HG03520 (cell line): ENCODE results near the gene MAP6.
"Not testable (repeated sequence)": the region's sequence is repeated elsewhere in the genome, so short reads cannot be mapped to it uniquely, and the experiment has no call there.

Experiments
- ATAC-seq: cut with Tn5 transposase; IDR thresholded peaks from one replicate; pipeline ENCODE4 v1.9.1; 2021; ENCODE audit warnings: mild to moderate bottlenecking, moderate library complexity; ENCODE audit not compliant: unreplicated experiment

MAP6 gene

DNA sequence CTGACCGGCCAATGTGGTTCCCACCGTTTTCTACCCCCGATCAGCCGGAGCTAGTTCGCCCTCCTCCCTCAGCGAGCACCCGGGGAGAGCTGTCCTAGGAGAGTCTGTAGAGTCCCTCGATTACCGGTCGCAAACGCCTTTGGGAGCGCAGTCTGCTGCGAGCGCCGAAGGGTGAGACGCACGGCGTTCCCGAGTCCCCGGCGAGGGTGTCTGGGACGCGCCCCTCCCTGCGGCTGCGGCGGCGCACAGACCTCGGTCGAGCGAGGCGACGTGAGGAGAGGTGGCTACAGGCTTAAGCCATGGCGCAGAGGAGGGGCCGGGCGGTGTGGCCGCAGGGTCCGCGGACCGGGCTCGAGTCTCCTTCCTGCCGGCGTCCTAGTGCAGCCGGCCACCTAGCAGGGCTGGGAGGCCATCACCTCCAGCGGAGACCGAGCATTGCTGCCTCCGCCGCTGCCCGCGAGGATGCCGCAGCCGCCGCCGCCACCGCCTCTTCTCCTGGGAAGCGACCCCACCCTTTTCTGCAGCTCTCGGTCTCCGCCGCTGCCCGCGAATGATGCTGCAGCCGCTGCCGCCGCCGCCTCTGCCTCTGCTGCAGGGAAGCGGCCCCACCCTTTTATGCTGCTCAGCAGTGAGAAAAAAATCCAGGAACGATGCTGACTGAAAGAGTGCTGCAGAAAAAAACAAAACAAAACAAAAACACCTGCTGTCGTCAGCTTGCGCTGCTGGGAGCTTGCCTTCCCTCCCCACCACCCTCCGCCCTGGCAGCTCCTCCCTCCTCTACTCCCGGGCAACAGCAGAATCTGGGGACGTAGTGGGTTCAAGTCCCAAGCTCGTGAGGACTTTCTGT, at the start of gene MAP6:
MAP6 (minus strand) TSS at position 588 of the 847 bp plus-strand sequence. CDS start 669 bp downstream, outside the sequence.
- ATAC-seq, result no peak

DNA sequence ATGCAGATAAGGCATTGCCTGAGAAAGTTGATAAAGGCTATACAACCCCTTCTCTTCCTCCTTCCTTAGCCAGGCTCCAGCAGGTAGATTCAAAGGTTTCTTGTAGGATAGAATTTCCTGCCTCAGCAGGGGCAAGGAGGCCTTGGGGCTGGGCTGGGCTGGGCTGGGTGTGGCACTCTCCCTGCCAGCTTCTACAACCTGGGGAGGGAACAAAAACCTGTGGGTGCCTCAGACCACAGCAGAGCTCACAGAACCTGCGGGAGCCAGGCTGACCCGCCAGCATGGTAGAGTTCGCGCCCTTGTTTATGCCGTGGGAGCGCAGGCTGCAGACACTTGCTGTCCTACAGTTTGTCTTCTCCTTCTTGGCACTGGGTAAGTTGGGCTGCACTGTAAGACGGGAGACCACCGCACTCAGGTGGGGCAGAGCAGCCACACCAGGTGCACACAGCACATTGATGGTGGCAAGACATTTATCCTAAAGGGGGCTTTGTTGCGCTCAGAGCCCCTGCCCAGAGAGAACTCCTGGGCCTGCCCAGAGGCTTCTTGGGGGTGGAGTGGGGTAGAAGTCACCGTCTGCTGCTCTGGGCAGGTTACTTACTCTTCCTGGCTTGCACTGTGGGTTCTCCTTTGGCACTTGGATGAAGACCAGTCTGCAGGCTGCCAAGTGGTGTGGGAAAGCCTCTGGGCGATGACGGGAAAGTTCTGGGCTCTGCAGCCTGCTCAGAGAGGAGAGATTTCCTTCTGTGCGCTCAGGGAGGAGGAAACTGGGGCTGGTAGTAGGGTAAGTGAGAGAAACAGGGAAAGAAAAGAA, 49.0 kb upstream of the MAP6 start, which contains the start of gene MOGAT2:
MOGAT2 (plus strand) TSS at position 231 of the 811 bp plus-strand sequence; CDS start at position 282, 51 bp downstream.
- ATAC-seq, result no peak

DNA sequence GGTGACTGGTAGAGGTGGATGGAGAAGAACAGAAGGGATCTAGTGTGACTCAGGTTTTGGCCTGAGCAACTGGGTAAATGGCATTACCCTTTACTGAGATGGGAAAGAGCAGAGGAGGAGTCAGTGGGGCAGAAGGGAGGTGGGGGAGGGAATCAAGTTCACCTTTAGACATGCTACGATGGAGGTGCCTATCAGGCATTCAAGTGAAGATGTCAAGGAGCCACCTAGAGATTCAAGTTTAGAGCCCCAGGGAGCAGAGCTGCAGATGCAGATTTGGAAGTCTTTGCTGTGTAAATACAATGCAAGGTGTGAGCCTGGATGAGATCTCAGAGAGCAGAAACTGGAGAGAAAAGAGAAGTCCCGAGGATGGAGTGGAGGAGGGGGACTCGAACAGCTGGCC, 47.8 kb upstream of the MAP6 start:
- ATAC-seq, result no peak

DNA sequence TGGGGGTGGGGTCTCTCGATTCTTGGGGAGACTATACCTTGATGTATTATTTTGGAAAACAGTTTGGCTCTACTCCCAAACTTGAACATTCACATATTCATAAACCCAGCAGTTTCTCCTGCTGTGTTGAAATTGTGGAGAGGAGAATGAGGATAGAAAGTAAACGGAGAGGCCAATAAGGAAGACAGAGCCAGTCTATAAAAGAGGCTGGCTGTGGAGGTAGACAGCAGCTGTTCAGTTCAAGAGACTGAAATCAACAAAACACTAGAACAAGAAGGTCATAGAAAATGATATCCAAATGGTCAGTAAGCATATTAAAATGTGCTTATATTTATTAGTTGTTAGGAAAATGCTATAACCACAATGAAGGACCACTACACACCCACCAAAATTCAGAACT, 46.9 kb upstream of the MAP6 start:
- ATAC-seq, result no peak

DNA sequence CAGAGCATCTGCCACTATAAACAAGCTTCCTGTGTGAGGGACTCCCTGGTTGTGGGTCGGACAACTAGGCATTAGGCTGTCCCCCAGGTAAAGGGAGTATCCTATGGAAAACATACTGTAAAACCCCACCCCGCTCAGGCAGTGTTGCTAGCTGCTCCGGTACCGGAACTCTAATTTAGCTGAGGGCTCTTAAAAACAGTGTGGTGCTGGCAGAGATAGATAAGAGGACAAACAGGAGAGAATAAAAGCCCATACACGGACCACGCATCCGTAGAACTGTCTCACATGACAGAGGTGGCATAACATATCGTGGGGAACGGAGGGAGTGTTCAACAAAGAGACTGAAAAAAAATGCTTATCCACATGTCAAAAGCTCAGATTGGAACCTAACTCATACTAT, 45.4 kb upstream of the MAP6 start:
- ATAC-seq, result no peak

DNA sequence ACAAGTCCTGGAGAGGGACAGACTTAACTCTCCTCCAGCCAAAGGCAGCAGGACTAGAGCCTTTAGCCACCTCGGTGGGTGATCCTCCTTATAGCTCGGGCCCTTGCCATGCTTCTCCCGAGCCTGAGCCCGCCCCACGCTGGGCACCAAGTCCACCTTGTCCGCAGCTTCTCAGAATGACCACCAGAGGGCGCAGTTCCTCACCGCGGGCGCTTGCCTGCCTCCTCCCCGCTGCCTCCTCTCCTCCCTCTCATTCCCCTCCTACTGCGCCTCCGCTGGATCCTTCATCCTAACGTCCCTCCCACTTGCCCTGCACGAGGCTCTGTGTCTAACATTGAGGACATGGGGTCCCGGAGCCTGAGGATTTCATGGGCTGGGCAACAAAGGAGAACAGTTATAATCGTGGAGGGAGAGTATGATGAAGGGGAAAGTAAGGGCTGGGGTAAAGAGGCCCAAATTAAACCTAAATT, 37.5 kb upstream of the MAP6 start:
- ATAC-seq, result no peak

DNA sequence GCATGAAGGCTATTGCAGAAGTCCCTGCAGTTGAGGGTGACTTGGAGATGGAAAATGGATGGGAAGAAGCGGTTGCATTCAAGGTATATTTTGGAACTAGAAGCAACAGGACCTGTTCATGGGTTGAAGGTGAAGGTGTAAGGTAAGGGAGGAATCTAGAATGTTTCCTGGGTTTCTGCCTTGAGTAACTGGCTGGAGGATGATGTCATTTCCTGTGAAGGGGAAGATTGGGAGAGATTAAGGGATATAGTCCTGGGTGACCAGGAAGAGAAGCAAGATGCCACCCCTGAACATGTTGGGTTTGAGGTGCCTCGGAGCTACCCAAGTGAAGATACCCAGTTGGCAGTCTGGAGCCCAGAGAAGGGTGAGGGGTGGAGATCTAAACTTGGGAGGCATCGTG, 36.7 kb upstream of the MAP6 start:
- ATAC-seq, result no peak

DNA sequence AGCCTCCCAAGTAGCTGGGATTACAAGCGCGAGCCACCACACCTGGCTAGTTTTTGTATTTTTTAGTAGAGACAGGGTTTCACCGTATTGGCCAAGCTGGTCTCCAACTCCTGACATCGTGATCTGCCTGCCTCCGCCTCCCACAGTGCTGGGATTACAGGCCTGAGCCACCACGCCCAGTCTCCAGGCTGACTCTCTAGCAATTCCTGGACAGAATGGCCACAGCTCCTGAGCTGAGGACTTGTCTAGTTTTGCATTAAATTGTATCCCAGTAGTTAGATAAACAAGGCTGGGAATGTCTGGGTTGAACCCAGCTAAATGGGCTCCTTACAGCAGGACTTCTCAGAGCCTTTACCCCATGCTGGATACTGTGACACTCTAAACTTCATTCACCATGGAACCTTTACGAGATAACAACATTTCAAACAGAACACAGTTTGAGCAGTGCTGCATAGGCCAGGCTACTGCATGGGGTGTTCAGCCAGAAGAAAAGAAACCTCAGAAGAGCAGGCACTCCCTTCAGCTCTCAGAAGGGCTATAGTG, 34.9 kb upstream of the MAP6 start:
- ATAC-seq, result no peak

DNA sequence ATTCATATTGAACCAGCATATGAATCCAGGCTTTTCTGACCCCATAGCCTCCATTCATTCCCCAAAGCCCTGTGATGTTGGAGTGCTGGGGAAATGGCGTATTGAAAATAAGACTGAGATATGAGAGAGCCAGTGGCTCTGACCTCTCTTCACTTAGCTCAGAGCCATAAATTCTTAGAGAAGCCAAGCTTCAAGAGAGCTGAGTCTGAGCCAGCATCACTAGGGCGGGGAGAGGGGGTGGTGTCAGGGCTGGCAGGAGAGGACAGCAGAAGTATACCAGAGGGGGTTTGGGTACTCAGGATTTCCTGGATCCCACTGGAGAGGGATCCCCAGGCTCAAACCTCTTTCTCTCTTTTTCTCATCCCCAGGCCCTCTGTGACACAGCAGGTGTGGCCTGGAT, 32.1 kb upstream of the MAP6 start:
- ATAC-seq, result no peak

DNA sequence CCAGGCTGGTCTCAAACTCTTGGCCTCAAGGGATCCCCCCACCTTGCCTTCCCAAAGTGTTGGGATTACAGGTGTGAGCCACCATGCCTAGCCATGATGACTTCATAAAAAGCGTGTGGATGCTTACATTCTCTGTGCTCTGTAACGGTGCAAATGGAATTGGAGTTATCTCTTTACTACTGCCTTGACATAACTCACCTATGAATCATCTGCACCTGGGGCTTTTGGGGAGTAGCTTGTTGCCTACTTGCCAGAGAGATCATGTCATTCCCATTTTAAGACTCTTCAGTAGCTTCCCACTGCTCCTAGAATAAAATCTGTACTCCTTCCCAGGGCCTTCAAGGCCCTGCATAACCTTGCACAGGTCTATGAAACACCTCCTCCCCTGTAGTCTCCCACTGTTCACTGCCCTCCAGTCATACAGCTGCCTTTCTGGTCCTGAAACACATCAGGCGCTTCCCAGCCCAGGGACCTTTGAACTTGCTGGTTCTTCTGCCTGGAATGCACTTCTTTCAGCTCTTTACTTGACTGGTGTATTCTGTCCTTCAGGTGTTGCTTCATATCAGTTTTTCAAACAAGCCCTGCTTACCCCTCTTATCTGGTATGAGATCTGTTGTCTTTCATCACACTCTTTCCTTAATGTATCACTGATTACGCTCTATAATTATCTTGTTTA, 29.2 kb upstream of the MAP6 start:
- no peak for ATAC-seq

DNA sequence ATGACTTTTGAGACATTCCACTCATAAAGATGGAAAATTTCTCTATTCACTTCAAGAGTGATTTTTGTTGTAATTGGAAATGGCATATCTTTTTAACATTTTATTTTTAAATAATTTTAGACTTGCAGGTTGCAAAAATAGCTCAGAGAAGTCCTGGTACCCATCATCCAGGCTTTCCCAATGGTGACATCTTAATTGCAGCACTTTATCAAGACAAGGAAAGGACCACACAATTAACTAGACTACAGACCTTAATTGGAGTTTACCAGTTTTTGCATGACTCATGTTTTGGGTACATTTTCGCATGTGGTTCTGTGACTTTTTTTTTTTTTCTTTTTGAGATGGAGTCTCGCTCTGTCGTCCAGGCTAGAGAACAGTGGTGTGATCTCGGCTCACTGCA, 23.0 kb upstream of the MAP6 start:
- no peak for ATAC-seq

DNA sequence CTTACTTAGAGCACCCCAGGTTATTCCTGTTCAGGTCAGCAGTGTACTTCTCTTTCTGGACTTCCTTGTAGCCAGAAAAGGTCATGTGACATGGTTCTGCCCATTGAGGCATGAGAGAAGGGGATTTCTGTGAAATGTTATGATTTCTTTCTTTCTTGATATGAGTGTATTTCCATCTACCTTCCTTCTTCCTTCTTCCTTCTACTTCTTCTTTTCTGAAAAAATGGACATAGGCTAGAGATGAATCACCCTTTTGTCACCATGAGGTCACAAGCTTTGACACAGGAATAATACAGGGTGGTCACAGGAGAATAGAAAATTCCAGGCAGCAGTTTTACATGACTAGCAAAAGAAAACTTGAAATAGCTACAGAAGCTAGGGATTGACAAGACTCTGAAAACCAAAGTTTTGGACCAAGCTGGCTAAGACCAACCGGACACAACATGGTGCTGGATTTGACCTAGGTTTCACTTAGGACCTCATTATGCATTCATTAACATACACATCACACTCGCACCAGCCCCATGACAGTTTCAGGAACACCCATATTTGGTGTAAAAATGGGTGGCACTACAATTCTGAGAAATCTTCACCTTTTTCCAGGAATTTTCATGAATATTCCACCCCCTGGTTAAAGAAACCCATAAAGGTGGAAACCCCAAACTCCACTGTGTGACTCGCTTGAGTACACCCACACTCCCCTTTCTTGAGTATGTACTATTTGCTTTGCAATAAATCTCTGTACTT, 21.2 kb upstream of the MAP6 start:
- peak; percentile 76 for ATAC-seq

DNA sequence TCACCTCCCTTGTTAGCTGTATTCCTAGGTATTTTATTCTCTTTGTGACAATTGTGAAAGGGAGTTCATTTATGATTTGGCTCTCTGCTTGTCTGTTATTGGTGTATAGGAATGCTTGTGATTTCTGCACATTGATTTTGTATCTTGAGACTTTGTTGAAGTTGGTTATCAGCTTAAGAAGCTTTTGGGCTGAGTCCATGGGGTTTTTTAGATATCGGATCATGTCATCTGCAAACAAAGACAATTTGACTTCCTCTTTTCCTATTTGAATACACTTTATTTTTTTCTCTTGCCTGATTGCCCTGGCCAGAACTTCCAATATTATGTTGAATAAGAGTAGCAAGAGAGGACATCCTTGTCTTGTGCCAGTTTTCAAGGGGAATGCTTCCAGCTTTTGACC, 15.0 kb upstream of the MAP6 start:
- not testable (repeated sequence) for ATAC-seq

DNA sequence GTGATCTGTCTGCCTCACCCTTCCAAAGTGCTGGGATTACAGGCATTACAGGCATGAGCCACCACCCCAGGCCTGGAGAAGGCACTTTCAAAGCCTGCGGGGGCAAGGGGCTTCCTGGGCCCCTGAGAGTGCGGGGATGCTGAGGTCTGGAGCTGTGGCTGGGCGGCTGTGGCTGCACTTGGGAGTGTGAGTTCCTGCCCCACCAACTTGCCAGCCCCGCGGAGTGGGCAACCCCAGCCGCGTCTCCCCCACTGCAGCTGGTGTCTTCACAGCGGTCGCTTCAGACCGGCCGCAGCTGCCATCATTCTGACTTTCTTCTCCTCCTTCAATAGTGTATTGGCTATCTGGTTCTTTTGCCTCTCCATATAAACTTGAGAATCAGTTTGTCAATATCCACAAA, 10.7 kb upstream of the MAP6 start:
- ATAC-seq, result no peak

DNA sequence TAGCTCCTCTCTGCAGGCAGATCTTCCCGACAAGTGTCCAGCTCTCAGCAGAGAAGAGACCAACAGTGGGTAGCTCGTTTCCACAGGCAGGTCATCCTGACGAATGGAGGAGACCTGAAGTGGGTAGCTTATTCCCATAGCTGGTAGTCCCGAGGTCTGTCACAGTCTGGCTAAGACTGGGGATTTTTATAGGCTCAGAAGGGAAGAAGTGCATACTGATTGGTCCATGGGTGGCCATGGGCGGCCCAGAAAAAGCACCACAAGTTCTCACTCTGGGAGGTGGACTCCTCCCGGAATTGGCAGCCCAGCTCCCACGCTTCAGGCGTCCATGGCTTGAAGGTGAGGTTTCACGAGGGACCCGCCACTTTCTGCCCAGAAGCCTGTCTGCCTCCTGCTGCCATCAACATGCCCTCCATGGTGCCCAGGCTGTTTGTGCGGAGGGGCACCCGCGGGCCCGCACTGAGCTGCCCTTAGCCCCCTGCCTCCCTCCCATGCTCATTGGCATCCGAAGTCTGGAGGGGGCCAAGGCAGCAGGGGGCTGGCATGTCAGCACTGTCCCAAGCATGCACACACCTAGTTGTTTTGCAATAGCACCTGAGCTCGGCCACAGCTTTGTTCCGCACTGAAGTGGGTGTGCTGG, 9.9 kb upstream of the MAP6 start:
- no peak for ATAC-seq

DNA sequence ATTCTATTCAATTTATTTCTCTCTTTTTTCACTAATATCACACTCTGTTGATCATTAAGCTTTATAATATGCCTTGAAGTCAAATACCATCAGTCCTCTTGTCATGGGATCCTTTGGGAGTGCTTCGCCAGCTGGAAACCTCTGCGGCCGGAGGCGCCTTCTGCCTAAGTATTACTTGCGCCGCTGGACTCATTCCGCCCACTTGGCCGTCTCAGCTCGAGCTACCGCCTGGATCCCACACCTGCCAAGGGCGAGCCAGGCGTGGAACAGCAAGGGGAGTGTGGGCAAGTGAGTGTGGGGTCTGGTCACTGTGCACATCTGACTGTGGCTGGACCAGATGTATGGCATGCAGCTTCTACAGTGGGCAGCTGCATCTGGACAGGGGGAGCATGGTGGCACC, 9.1 kb upstream of the MAP6 start:
- ATAC-seq, result no peak

DNA sequence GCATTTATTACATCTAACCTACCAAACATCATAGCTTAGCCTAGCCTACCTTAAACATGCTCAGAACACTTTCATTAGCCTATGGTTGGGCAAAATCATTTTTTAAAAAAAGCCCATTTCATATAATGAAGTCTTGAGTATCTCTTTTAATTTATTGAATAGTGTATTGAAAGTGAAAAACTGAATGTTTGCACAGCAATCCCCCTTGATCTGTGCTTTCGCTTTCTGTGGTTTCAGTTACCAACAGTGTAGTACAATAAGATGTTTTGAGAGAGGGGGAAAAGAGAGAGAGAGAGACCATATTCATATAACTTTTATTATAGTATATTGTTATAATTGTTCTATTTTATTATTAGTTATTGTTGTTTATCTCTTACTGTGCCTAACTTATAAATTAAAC, 8.4 kb upstream of the MAP6 start:
- no peak for ATAC-seq

DNA sequence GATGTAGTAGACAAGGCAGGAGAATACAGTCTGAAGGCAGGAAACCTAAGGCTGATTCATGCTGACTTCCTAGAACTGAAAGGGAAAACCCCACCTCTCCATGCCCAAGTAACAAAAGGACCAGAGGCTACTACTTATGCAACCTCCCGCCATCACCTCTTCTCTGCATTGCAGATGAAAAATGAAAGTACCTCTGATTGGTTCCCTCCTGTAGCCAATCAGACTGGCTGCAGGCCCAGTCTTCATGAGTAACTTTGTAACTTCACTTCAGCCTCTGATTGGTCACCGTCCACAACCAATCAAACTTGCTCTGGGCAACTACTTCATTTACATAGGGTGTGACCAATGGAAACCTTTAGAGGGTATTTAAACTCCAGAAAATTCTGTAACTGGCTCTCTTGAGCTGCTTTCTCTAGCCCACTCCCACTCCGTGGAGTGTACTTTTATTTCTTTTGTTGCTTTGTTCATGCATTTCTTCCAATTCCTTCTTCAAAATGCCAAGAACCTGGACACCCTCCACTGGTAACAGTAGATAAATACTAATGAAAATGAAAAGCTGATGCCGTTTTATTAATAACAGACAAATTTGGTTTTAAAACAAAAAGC, 5.2 kb upstream of the MAP6 start:
- no peak for ATAC-seq

DNA sequence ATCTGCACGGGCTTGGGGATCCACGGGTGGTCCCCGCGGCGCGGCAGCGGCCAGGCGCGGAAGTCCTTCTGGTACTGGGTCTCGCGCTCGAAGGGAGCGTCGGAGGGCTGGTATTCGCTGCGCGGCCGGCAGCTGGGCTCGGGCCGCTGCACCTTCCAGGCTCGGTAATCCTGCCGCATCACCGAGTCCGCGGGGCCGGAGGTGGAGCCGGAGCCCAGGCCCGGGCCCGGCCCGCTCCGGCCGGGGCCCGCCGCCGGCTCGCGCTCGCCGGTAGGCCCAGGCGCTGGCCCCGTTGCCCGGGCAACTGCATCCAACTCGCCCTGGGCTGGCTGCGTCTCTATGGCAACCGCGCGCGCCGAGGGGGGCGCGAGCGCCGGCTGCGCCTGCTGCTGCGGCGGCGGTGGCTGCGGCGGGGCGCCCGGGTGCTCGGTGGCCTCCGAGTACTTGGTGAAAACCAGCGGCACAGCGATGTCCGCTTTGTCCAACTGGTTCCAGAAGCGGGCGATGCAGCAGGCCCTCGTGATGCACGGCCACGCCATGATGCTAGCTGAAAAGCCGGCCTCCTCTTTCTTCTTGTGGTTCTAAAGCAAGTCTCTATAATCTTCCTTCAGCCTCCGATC, 897 bp downstream of the MAP6 start:
- no peak for ATAC-seq
